HG02870 (cell line): ENCODE measurements around the gene FHIP1A.
A peak's percentile ranks its signal among the peaks of the same experiment; 100 is the strongest.

ENCODE experiments used
- ATAC-seq: cut with Tn5 transposase; IDR thresholded peaks from one replicate; pipeline ENCODE4 v1.9.1; 2021; ENCODE audit warnings: mild to moderate bottlenecking, moderate library complexity; ENCODE audit not compliant: unreplicated experiment

Gene FHIP1A

DNA sequence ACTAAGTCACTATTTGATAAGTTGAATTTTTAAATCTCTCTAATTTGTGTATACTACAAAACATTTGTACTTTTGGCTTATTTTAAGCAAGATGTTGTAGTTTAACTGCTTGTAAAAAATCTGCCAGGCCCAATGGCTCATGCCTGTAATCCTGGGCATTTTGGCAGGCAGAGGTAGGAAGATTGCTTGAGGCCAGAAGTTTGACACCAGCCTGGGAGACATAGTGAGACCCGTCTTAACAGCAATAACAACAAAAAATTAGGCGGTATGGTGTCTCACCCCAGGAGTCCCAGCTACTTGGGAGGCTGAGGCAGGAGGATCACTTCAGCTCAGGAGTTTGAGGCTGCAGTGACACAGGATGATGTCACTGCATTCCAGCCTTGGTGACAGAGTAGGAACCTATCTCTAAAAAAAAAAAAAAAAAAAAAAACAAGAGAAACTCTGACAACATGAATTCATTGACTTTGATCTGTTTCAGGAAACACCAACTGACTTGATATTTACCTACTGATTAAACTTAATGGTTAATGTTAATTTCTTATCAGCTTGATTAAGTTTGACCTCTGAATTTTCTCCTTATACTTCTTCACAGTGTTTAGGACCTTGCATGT lies 8.9 kb downstream of the FHIP1A start:
- no peak for ATAC-seq

DNA sequence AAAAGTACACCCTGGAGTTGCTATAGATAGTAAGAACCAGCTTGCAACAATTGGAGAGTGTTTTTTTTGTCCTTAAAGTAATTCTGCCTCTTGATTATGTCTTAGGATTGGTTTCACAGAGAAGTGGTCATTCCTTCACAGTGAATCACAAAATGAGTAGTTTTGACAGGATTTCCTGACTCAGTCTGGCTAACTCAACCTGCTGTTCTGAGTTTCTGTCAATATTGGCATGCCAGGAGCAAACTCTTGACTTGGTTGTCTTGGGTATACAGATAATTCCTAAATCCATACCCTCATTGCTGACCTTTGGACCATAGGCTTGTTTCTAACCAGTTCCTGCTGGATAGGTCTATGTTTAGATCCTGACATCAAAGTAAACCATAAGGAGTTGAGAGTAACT lies 9.4 kb downstream of the FHIP1A start:
- ATAC-seq, result no peak

DNA sequence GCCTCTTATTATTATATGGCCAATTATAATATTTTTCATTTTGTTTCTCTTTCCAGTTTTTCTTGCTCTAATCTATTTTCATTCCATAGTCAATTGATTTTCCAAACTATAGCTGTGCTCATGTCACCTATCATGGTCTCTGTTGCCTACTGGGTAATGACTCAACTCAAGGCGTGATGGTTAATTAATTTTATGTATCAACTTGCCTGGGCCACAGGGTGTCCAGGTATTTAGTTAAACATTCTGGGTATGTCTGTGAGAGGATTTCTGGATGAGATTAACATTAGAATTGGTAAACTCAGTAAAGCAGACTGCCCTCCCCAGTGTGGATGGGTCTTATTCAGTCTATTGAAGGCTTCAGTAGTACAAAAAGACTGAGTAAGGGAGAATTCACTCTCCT lies 9.9 kb downstream of the FHIP1A start:
- no peak for ATAC-seq

DNA sequence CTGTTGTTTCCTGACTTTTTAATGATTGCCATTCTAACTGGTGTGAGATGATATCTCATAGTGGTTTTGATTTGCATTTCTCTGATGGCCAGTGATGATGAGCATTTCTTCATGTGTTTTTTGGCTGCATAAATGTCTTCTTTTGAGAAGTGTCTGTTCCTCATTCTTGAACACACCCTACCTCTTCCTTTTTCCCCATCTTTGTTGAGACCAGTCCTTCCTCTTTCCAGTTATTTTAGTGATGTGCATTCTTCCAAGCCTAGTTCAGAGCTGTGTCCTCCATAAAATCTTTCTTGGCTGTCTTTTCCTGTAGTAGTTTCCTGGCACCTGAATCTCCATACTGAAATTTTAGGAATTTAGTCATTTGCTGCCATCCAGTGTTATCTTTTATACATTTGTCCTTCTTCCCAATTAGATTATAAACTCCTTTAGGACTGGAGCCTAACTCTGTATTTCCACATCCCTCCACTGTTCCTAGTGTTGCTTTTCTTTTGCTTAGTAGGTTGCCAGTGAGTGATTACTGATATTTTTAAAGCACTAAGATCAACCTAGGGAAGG lies 11.4 kb downstream of the FHIP1A start:
- no peak for ATAC-seq

DNA sequence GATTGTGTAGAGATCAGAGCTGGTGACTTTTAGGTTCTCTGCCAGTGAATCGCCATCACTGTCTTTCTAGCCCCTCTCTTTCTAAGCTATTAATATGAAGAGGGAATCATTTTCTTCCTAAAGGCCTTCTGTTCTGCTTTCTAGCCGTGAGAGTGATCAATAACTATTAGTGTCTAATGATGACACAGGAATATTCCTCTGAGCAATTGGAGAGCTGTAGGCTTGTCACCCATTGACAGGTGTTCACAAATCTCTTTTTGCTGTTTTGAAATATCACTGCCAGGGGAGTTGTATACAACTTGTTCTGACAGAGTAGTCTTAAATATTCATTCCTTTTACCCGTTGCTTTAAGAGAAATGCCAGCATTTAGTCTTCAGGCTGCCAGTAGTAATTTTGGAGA lies 13.9 kb downstream of the FHIP1A start:
- no peak for ATAC-seq

DNA sequence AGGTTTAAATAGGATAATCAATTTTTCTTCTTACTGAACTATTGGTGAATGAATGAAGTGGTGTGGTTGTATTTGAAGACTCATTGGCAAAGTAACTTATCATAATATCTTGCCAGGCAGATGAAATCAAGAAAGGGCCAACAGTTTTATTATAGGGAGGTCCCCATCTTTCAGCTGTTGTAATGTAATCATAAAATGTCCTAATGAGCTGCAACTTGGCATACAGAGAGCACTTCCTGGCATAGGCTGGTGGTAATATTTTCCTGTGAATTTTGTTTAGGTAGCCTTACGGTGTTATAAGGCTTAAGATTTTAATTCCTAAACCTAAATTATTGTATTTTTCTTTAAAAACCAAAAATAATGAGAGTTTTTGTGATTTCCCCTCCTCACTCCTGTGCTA lies 17.5 kb downstream of the FHIP1A start:
- ATAC-seq, result no peak

DNA sequence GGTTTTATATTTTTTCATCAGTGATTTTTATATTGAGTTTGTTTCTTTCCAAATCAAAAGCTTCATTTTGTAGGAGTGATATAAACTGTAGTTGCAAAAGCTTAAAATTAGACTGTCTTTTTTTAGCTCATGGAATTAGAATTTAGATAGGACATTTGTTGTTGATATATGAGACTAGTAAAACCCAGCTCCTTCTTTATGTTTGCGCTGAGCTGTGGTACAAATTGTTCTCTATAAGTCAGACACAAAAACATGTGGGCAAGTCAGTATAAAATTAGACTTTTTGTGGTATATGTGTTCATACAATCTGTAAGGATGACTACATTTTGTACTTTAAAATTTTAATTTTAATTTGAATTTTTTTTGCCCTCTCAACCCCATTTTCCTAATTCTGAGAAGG lies 18.3 kb downstream of the FHIP1A start:
- no peak for ATAC-seq

DNA sequence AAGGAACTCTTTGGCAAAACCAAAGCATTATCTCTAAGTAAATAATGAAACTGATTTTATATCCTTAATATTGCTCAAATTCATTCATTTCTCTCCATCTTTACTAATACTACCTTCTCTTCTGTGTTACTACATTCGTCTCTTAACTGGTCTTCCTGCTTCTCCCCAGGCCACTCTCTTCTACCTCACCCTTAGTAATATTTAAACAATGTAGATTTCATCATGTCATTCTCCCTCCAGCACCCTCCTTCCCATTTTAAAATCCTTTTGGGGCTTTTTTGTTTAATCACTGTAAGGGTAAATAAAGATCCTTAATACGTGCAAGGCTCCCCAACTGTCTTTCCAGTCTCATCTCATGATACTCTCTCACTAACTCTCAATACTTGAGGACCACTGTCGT lies 19.4 kb downstream of the FHIP1A start:
- no peak for ATAC-seq

DNA sequence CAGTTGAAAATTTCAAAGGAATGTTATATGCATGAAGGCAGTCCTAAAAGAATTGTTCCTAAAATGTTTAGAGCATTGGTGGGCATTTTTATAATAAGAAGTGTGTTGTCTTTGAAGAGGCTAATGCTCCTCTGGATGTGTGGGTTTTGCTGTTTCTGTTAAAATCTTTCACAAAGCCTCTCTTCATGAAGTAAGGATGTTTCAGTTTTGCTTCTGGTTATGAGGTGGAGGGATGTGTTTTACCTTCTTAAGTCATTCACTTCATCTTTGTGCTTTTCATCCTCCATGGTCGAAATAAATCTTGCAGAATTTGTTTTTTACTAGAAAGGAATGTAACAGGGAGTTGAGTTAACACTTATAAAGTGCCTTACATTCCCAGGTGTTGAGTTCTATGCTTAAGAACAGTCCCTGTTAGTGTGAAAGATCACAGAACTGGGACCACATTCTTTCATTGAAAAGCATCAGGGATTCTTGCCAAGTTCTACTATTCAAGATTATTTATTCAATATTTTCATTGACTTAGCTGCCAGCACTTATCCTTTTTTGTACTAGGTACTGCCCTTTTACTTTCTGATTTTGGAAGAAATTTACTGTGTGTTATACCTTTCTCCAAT lies 21.1 kb downstream of the FHIP1A start:
- ATAC-seq, result peak; percentile 68

DNA sequence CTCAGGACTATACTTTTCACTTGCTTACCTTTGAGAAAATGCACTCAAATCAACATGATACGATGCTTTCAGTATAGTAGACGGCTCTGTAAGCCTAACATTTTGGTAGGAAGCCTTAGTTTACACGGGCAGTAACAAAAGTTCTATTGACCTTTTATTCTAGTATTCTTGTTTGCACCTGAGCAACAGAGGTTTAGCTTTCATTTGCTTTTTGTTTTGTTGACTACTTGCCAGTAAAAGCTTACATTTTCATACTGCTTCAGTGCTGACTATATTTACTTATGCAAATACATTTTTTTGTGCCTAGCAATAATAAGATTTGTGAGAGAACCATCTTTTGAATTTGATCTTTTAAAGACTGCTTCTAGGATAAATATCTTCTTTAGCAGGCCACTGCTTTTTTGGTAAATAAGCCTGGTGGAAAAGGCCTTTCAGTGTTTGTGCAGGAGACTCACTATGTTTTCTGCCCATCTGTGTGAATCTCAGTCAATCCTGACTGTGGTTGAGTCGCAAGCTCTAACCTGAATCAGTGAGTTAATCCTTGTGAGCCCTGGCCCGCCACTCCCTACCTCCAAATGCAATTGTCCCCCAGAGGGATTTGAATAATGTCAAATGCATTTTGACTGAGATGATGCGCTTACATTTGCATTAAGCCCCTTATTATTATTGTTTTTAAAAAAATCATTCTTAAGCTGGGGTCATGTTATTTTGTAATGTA lies 21.9 kb downstream of the FHIP1A start:
- no peak for ATAC-seq

DNA sequence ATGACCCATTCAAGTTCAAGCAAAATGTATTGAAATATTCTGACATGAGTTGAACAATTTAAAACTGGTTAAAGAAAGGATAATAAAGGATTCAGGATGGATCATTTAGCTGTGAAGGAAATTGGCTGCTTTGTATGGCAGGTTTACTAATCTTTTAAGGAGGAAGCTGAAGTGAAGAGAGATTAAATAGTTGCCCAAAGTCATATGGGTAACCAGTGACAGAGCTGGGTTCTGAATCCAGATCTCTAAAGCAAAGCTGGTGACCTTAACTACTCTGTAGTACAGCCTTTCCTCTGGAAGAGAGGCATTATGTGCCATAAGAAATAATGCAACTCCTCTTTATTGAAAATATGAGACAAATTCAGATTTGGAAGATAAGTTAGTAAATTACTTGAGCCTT lies 22.8 kb downstream of the FHIP1A start:
- no peak for ATAC-seq

DNA sequence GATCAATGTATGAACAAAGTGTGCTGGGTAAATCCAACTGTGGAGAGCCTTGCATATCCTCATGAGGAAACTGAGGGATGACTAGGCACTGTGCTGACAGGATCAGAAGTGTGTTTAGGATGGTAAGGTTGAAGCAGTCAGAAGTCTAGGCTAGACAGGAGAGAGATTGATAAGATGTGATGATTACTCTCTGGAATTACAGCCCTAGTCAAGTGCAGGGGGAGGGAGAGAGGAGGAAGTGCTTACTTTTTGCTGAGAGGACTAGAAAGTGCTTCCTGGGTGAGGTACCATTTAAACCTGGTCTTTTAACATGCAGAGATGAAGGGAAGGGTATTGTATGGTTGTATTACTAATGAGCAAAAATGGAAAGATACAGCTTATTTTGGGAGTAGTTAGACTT lies 23.7 kb downstream of the FHIP1A start:
- ATAC-seq, result no peak

DNA sequence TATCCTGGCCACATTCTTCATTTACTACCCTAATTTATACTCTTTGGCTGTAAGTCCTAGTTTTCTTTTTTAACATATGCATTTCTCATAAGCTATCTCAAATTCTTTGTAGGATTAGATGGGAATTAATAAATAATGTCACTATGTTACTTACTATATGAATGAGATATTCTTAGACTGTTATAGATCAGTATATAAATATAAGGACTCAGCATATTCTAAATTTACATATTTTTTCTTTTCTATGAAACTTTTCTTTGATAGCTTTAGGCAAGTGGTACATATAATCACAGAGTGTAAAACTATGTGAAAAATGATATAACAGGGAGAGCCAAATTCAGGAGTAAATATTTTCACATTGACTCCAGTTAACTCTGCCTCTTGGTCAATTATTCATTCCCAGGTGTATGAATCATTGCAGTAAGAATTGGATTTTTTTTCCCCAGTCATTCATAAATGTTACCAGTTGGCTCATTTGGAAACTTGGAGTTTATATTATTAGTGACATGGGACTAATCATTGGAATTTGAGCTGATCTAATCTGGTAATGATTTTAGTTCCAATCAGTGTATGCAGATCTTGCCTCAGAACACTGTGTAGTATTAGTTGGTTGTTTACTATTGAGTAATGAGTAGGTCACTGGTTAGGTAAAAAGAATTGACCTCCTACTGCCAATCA lies 25.3 kb downstream of the FHIP1A start:
- ATAC-seq, result no peak

DNA sequence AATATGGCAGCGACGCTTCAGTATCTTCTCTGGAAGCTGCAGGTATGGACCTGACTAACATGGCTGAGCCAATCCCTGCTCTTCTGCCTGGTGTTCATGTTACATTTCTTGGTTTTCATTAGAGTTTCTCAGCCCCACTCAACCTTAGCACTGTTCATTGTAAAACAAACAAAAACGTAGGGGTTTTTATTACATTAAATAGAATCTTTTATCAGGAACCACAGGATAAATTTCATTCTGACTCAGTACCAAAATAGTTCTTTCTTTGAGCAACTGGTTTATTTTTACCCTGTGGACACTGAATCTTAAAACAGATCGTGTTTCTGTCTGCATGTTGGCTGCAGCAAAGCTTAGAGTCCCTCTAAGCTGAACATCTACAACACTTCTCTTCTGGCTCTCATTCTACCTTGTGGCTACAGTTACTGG lies 27.1 kb downstream of the FHIP1A start:
- ATAC-seq, result no peak

DNA sequence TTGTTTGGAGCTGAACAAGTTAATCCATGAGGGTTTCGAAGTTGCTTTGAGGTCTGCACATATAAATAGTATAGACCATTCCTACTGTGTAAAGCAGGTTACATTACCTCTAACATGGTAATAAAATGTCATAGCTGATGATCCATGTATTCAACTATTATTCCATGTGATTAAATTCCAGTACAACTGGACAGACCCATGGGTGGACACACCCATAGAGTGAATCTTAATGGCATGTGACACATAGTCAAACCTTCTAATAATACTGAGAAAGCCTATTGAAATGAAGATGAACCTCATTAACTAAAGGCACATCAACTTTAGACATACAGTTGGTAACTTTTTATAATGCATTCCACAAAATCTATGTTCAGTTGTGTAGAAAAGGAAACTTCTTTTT lies 28.5 kb downstream of the FHIP1A start:
- no peak for ATAC-seq

DNA sequence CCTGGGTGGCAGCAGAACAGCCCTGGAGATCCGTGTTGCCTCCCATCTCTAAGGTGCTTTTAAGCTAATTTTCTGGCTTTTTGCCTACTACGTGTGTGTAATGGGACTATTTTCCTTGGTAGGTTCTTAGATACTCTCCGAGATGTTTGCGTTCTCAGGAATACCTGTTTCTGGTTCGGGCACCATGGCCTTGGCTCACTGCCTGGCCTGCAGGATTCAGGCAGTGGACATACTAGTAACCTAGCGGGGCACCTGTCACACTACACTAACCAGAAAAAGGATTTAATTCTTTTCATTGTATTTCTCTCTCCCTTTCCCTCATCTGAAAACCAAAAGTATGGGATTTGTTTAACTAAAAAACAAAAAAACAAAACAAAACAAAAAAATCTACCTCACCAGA lies 29.2 kb downstream of the FHIP1A start:
- no peak for ATAC-seq

DNA sequence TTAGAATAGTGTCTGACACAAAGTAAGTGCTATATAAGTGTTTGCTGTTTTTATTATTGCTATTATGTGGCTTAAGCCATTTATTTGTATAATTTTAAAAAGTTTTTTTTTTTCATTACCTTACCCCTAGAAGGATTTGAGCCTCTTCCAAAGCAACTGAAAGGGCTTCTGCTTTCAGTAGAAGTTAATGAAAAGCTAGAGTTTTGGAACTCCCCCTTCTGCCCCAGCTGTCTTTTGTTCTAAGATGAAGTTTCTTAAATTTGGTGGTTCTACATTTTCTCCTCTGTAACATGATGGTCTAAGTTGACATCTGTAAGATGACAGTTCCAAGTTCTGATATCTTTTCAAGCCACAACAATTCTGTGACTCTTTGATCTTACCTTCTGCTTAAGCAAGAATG lies 30.3 kb downstream of the FHIP1A start:
- no peak for ATAC-seq

DNA sequence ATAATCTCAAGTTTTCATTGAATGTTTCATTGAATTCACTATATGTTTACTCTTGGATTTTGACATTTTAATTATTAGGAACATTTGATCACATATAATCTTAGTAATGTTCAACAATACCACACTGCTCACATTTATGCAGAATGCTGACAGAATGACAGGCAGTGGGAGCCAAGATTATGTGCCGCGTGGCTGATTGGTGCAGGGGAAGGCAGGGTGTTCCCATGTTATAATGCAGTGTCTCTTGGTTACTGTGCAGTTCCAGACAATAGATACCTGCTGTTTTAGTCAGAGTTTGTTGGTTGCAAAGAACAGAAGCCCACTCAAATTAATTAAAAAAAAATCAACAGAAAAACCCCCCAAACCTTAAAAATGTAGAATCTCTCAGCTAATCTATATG lies 33.0 kb downstream of the FHIP1A start:
- no peak for ATAC-seq

DNA sequence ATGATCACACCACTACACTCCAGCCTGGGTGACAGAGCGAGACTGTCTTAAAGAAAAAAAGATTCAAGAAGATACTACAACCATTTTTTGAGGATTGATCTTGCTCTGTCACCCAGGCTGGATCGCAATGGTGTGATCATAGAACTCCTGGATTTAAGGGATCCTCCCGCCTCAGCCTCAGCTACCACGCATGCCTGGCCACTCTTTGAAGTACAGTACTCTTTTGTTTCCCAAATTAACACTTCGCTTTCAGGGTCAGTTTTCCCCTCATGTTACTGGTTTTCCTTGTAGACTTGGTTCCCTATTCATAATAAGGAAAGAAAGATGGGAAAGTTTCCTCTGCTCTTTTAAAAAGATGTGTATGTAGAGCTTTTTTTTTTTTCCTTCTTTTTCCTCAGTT lies 34.3 kb downstream of the FHIP1A start:
- ATAC-seq, result no peak

DNA sequence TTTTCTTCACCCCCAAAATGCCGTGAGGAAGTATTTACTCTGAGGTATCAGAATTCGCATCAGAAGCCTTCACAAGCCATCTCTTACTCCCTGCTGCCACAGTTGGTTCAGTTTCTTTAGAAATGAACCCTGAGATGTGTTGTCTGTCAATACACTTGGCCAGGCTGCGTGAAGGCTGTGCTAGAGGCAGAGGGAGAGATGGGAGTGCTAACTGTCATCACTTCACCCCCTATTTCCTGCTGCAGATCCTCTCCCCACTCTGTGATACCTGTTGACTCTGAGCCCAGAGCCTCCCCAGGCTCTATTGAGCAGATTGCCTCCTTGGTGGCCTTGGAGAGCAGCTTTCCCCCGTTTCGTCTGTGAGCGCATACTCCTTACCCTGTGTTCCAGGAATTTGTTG lies 34.8 kb downstream of the FHIP1A start:
- no peak for ATAC-seq

DNA sequence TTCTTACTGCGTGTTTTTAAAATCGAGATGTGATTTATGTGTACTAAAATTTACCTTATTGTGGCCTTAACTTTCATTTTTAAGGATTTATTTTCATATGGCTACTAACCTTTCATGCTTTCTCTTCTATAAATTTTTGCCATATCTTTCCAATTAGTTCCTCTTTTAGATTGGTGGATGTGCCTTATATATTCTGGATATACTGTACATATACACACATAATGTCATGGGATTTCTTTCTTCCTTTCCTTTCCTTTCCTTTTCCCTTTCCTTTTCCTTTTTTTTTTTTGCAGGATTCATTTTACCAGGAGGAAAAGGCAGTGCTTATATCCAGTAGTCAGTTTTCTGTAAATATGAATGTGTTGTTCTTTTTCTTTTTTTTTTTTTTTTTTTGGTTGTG lies 37.2 kb downstream of the FHIP1A start:
- ATAC-seq, result no peak

DNA sequence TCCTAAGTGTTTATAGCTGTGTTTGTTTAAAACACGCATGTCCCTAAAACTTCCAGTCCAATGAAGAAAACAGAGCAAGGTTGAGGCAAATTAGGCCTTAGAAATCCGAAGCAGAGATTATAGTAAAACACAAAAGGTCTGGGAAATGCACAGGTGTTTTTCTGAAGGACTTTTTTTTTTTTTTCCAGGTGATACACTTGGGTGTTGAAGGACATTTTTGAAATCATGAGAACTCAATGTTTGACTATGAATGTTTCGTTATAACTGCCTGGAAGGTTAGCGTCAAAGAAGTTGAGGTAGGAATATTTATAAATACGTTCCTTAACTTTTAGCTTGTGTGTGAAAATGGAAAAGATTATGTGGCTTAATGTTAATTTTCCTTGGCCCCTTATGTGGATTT lies 45.5 kb downstream of the FHIP1A start:
- ATAC-seq, result no peak
